CD14-positive monocyte (primary cell): ENCODE results near the gene TMEM132A. TPM values are rescaled to one million over a fixed set of nuclear protein-coding genes. Genes with fewer than 3 reads are reported as not detected.

Source experiments
- DNase-seq, 3 donors: peaks; one replicate each; pipeline ENCODE4 v3.0.0-alpha.2; 2011 to 2022
- H2AFZ ChIP-seq: 2 replicates; pipeline ENCODE4 v1.6.0; 2012; ENCODE audit warnings: mild to moderate bottlenecking, low read depth, low read length, inconsistent platforms; ENCODE audit not compliant: insufficient read depth, poor library complexity, severe bottlenecking
- H3K27ac ChIP-seq, 2 donors: 1 replicate in 1 of 2; 2 replicates in 1 of 2; pipeline ENCODE4 v1.5.1; 2012 to 2013; ENCODE audit warnings: low read length in 2 of 2, control low read depth in 1 of 2, inconsistent platforms in 1 of 2, low read depth in 1 of 2, mild to moderate bottlenecking in 1 of 2
- H3K27me3 ChIP-seq, 2 donors: one replicate each; pipeline versions ENCODE4 v1.6.0 to v1.6.1; 2011 to 2013; ENCODE audit warnings: low read length in 2 of 2; ENCODE audit not compliant: control insufficient read depth in 2 of 2, insufficient read depth in 2 of 2
- H3K36me3 ChIP-seq, 2 donors: replicated peaks in 1 of 2; 1 replicate in 1 of 2; 2 replicates in 1 of 2; pipeline versions ENCODE4 v1.5.1 to v1.6.1; 2012 to 2013; ENCODE audit warnings: low read length in 2 of 2, control low read depth in 1 of 2, inconsistent platforms in 1 of 2, mild to moderate bottlenecking in 1 of 2; ENCODE audit not compliant: insufficient read depth in 2 of 2, control insufficient read depth in 1 of 2
- H3K4me1 ChIP-seq, 2 donors: 1 replicate in 1 of 2; 2 replicates in 1 of 2; pipeline versions ENCODE4 v1.5.1 to v1.6.1; 2012 to 2013; ENCODE audit warnings: low read length in 2 of 2, control low read depth in 1 of 2, inconsistent platforms in 1 of 2, mild to moderate bottlenecking in 1 of 2, moderate library complexity in 1 of 2; ENCODE audit not compliant: insufficient read depth in 2 of 2, control insufficient read depth in 1 of 2
- H3K4me2 ChIP-seq: replicated peaks from 2 replicates; pipeline ENCODE3; 2012; ENCODE audit warnings: low read length, moderate library complexity, mild to moderate bottlenecking; ENCODE audit not compliant: poor library complexity, severe bottlenecking; ENCODE audit errors: extremely low read depth
- H3K4me3 ChIP-seq, 3 experiments: fragments of 200-600 bp in 1 of 3; sonication (generic) in 1 of 3; replicated peaks in 1 of 3; 1 replicate in 2 of 3; 2 replicates in 1 of 3; pipeline ENCODE4 v1.5.1; 2011 to 2013; ENCODE audit warnings: low read length in 3 of 3, mild to moderate bottlenecking in 3 of 3, control low read depth in 2 of 3, low read depth in 2 of 3, inconsistent platforms in 1 of 3, moderate library complexity in 1 of 3
- H3K79me2 ChIP-seq: 2 replicates; pipeline ENCODE4 v1.6.0; 2012; ENCODE audit warnings: mild to moderate bottlenecking, control low read depth, inconsistent platforms, low read length, moderate library complexity; ENCODE audit not compliant: insufficient read depth
- H3K9ac ChIP-seq: 2 replicates; pipeline ENCODE4 v1.6.0; 2017; ENCODE audit warnings: low read length, mild to moderate bottlenecking; ENCODE audit not compliant: insufficient read depth, poor library complexity, severe bottlenecking
- H3K9me3 ChIP-seq, 2 donors: replicated peaks in 1 of 2; 1 replicate in 1 of 2; 2 replicates in 1 of 2; pipeline versions ENCODE4 v1.5.1 to v1.6.1; 2012 to 2013; ENCODE audit warnings: low read length in 2 of 2, control low read depth in 1 of 2; ENCODE audit not compliant: control insufficient read depth in 1 of 2, insufficient read depth in 1 of 2
- H4K20me1 ChIP-seq: 2 replicates; pipeline ENCODE4 v1.6.0; 2012; ENCODE audit warnings: mild to moderate bottlenecking, low read length, control low read depth, moderate library complexity; ENCODE audit not compliant: insufficient read depth
- H3K27ac Mint-ChIP-seq, 7 donors: one replicate each; pipeline ENCODE4 v1.8.0; 2020; ENCODE audit warnings: mild to moderate bottlenecking in 7 of 7, mixed read lengths in 7 of 7, moderate library complexity in 6 of 7, inconsistent platforms in 2 of 7
- H3K27me3 Mint-ChIP-seq, 3 donors: one replicate each; pipeline ENCODE4 v1.8.0; 2021 to 2022; ENCODE audit warnings: low read depth in 3 of 3, mild to moderate bottlenecking in 3 of 3, mixed read lengths in 3 of 3, moderate library complexity in 3 of 3, inconsistent platforms in 1 of 3
- H3K36me3 Mint-ChIP-seq, 2 donors: one replicate each; pipeline ENCODE4 v1.8.0; 2020; ENCODE audit warnings: mixed read lengths in 2 of 2, inconsistent platforms in 1 of 2, mild to moderate bottlenecking in 1 of 2
- H3K4me1 Mint-ChIP-seq: one replicate; pipeline ENCODE4 v1.8.0; 2020; ENCODE audit warnings: mild to moderate bottlenecking, mixed read lengths
- H3K4me3 Mint-ChIP-seq, 2 donors: one replicate each; pipeline ENCODE4 v1.8.0; 2020; ENCODE audit warnings: mild to moderate bottlenecking in 2 of 2, mixed read lengths in 2 of 2, moderate library complexity in 1 of 2
- H3K9me3 Mint-ChIP-seq, 7 donors: one replicate each; pipeline ENCODE4 v1.8.0; 2020 to 2022; ENCODE audit warnings: mixed read lengths in 7 of 7, mild to moderate bottlenecking in 6 of 7, moderate library complexity in 6 of 7, inconsistent platforms in 2 of 7
- WGBS: methylation state at CpG from one replicate; pipeline ENCODE4 v1.1.5; 2013; ENCODE audit warnings: missing lambda C conversion rate; ENCODE audit not compliant: insufficient coverage; 5-methylcytosine and 5-hydroxymethylcytosine counted together
- intact Hi-C, 2 donors: fragments of 100-400 bp; cut with micrococcal nuclease; formaldehyde crosslinking; loops; one replicate each; pipeline versions ENCODE4 v1.15.0 to v1.15.1; 2023
- polyA plus RNA-seq, 3 donors: library from polyadenylated mRNA; depleted of rRNA in 1 of 3; unstranded in 2 of 3; stranded (reverse) in 1 of 3; fragments of 300-500 nt in 2 of 3; fragments of >200 nt in 1 of 3; fragmentation: Illumina TruSeq in 2 of 3; gene quantifications; 1 replicate in 2 of 3; 2 replicates in 1 of 3; pipeline ENCODE4 v1.2.3, GENCODE V29; 2012 to 2021
- TF ChIP-seq, protein P1 (sequence below): fragments of 200-600 bp; IDR thresholded peaks from one replicate; pipeline ENCODE4 v1.8.0; 2022; ENCODE audit warnings: antibody characterized with exemption, mild to moderate bottlenecking

TMEM132A gene
- polyA plus RNA-seq, 3 donors = 0.01 to 0.31 (median 0.21) TPM

DNA sequence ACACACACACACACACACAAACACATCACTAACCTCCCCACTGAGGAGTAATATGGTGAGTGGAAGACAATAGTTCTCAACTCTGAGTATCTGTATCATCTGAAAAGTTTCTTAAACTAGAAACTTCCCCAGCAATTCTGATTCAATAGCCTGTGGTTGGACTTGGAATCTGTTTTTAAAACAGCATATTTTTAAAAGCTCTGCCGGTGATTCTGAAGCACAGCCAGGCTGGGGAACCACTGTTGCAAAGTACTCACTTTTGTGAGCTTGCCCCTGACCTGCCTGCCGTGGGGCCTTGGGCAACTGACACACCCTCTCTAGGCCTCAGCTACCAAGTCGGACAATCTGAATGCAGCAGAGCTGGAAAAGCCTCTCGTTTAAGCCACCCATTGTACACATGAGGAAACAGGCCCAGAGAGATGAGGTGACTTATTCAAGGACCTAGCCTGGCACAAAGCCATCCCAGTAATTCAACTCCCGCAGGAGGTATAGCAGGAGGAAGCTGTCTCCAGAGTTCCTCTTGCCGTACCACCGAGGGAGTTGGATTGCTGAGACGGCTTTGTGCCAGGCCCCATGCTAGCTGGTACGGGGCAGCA, 18.8 kb downstream of the TMEM132A start:
- H3K9me3 Mint-ChIP-seq = peaks cover 0 to 5% (median 0%) of the 10 kb centered on the region in 7 donors
- Histone ChIP-seq H3K9ac (no peak overlapping the region), H4K20me1 (peaks cover 100% of the 10 kb centered on the region), H3K79me2 (peaks cover 34% of the 10 kb centered on the region), H3K4me2 (no peak overlapping the region), H3K27ac (no peak overlapping the region), H3K9me3 (no peaks in the 10 kb centered on the region), H3K4me3 (no peak overlapping the region), H3K4me1 (peaks cover 9 to 30% of the 10 kb centered on the region in 2 donors), H3K36me3 (peaks cover 92 to 100% of the 10 kb centered on the region in 2 donors), H2AFZ (no peak overlapping the region), H3K27me3 (no peaks in the 10 kb centered on the region)
- H3K27me3 Mint-ChIP-seq = peaks cover 4 to 6% (median 6%) of the 10 kb centered on the region in 3 donors
- intact Hi-C loops = no loop called here
- WGBS = 96% methylated on average over 4 of the region's 9 CpGs
- H3K4me1 Mint-ChIP-seq = peaks cover 34% of the 10 kb centered on the region
- TF ChIP-seq, protein P1, sequence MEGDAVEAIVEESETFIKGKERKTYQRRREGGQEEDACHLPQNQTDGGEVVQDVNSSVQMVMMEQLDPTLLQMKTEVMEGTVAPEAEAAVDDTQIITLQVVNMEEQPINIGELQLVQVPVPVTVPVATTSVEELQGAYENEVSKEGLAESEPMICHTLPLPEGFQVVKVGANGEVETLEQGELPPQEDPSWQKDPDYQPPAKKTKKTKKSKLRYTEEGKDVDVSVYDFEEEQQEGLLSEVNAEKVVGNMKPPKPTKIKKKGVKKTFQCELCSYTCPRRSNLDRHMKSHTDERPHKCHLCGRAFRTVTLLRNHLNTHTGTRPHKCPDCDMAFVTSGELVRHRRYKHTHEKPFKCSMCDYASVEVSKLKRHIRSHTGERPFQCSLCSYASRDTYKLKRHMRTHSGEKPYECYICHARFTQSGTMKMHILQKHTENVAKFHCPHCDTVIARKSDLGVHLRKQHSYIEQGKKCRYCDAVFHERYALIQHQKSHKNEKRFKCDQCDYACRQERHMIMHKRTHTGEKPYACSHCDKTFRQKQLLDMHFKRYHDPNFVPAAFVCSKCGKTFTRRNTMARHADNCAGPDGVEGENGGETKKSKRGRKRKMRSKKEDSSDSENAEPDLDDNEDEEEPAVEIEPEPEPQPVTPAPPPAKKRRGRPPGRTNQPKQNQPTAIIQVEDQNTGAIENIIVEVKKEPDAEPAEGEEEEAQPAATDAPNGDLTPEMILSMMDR = no peak
- no peak overlapping the region for H3K27ac Mint-ChIP-seq
- DNase-seq = no peak
- peak overlapping the region in 1 of 2 donors; percentile 9 for H3K4me3 Mint-ChIP-seq
- H3K36me3 Mint-ChIP-seq = peaks cover 98 to 100% of the 10 kb centered on the region in 2 donors

DNA sequence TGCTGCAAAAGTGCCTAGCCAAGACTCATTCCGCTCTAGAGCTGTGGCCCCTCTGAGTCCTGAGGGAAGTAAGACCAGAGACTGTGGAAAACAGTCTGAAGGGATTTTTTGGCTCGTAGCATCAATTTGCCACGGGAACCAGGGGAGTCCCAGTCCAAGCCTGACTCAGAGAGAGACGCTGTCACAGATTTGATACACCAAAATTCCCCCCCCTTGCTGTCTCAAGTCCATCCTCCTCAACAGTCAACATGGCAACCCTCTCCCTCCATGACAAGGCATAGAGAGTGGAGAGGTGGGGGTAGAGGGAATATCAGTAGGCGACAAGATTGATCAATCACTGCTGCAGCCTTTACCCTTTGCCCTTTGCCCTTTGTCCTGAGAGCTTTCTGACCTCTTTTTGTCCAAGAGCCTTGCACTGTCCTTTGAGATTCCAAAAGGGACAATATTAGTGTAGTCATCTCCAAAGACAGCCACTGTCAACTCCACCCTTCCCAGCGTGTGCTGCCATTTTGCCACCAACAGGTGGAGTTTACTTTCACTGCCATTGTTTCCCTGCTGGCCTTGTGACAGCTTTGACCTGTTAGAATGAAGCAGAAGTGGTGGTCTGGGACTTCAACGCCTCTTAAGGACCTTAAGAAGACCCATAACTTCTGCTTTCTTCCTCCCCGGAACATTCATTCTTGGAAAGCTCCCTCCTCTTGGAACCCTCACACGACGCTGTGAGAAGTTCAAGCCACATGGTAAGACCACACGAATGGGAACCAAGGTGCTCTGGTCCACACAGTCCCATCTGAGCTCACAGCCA, 20.4 kb downstream of the TMEM132A start:
- Histone ChIP-seq H3K27ac (no peak overlapping the region), H4K20me1 (peaks cover 100% of the 10 kb centered on the region), H2AFZ (no peak overlapping the region), H3K4me3 (no peak overlapping the region), H3K36me3 (peaks cover 78 to 95% of the 10 kb centered on the region in 2 donors), H3K9ac (no peak overlapping the region), H3K79me2 (peaks cover 50% of the 10 kb centered on the region), H3K4me2 (no peak overlapping the region), H3K4me1 (peaks cover 21 to 46% of the 10 kb centered on the region in 2 donors), H3K27me3 (no peaks in the 10 kb centered on the region), H3K9me3 (no peaks in the 10 kb centered on the region)
- 71% methylated on average over 5 of the region's 11 CpGs for WGBS
- intact Hi-C loops = no loop called here
- Mint-ChIP-seq H3K9me3 (peaks cover 0 to 5% (median 0%) of the 10 kb centered on the region in 7 donors), H3K4me1 (peaks cover 50% of the 10 kb centered on the region), H3K27ac (peak overlapping the region; percentile 21 to 85 (median 70)), H3K4me3 (no peak overlapping the region), H3K36me3 (peaks cover 95 to 100% of the 10 kb centered on the region in 2 donors), H3K27me3 (peaks cover 8 to 13% (median 10%) of the 10 kb centered on the region in 3 donors)
- peak; percentile 60 to 79 (median 60) for DNase-seq
- TF ChIP-seq, protein P1 = peak; percentile 50
